H9 (cell line): ENCODE data around the gene SOX13. TPM values are rescaled to one million over a fixed set of nuclear protein-coding genes. Genes with fewer than 3 reads are reported as not detected.
"Not testable (repeated sequence)": the region's sequence is repeated elsewhere in the genome, so short reads cannot be mapped to it uniquely, and the experiment has no call there.

ENCODE experiments used
- DNase-seq: peaks from one replicate; pipeline ENCODE4 v3.0.0-alpha.2; 2017
- H2AFZ ChIP-seq: one replicate; pipeline ENCODE4 v1.6.1; 2013; ENCODE audit warnings: mild to moderate bottlenecking, low read length, control low read depth, moderate library complexity
- H2AK5ac ChIP-seq: 2 replicates; pipeline ENCODE4 v1.6.1; 2013; ENCODE audit warnings: low read length, control low read depth, mixed read lengths; ENCODE audit not compliant: insufficient read length
- H2BK120ac ChIP-seq: one replicate; pipeline ENCODE4 v1.6.1; 2013; ENCODE audit warnings: low read depth, mild to moderate bottlenecking, low read length, control low read depth, inconsistent platforms; ENCODE audit not compliant: poor library complexity, severe bottlenecking
- H2BK12ac ChIP-seq: 2 replicates; pipeline ENCODE4 v1.6.1; 2013; ENCODE audit warnings: low read length, control low read depth, mixed read lengths, low read depth; ENCODE audit not compliant: insufficient read length
- H2BK15ac ChIP-seq: 2 replicates; pipeline ENCODE4 v1.6.1; 2013; ENCODE audit warnings: low read depth, low read length, control low read depth
- H2BK20ac ChIP-seq: one replicate; pipeline ENCODE4 v1.6.1; 2013; ENCODE audit warnings: low read depth, mild to moderate bottlenecking, low read length, control low read depth, inconsistent platforms; ENCODE audit not compliant: poor library complexity, severe bottlenecking
- H2BK5ac ChIP-seq: 2 replicates; pipeline ENCODE4 v1.6.1; 2013; ENCODE audit warnings: low read length, control low read depth, mixed read lengths; ENCODE audit not compliant: insufficient read length
- H3K14ac ChIP-seq: 2 replicates; pipeline ENCODE4 v1.6.1; 2013; ENCODE audit warnings: low read length, control low read depth; ENCODE audit not compliant: insufficient read depth
- H3K18ac ChIP-seq: 2 replicates; pipeline ENCODE4 v1.6.1; 2013; ENCODE audit warnings: low read depth, mild to moderate bottlenecking, mixed read lengths, low read length, control low read depth; ENCODE audit not compliant: insufficient read length
- H3K23ac ChIP-seq: 2 replicates; pipeline ENCODE4 v1.6.1; 2013; ENCODE audit warnings: low read length, control low read depth, mixed read lengths, low read depth; ENCODE audit not compliant: insufficient read length
- H3K23me2 ChIP-seq: 2 replicates; pipeline ENCODE4 v1.6.1; 2013; ENCODE audit warnings: low read depth, mild to moderate bottlenecking, mixed read lengths, low read length, control low read depth; ENCODE audit not compliant: insufficient read length, poor library complexity, severe bottlenecking
- H3K27ac ChIP-seq: 2 replicates; pipeline ENCODE4 v1.5.1; 2013; ENCODE audit warnings: low read length, control low read depth, mixed read lengths, low read depth; ENCODE audit not compliant: insufficient read length
- H3K27me3 ChIP-seq: 2 replicates; pipeline ENCODE4 v1.6.1; 2013; ENCODE audit warnings: low read length, control low read depth, inconsistent platforms; ENCODE audit not compliant: insufficient read depth
- H3K4ac ChIP-seq: 2 replicates; pipeline ENCODE4 v1.6.1; 2013; ENCODE audit warnings: low read depth, mild to moderate bottlenecking, control low read depth, inconsistent platforms, low read length, moderate library complexity
- H3K4me1 ChIP-seq: 2 replicates; pipeline ENCODE4 v1.6.1; 2013; ENCODE audit warnings: low read length, control low read depth, inconsistent platforms; ENCODE audit not compliant: insufficient read depth
- H3K4me2 ChIP-seq: 2 replicates; pipeline ENCODE4 v1.6.1; 2013; ENCODE audit warnings: low read length, control low read depth, mixed read lengths; ENCODE audit not compliant: insufficient read length, insufficient read depth
- H3K56ac ChIP-seq: 2 replicates; pipeline ENCODE4 v1.6.1; 2013; ENCODE audit warnings: low read depth, mild to moderate bottlenecking, mixed read lengths, low read length, control low read depth; ENCODE audit not compliant: insufficient read length
- H3K79me1 ChIP-seq: 2 replicates; pipeline ENCODE4 v1.6.1; 2013; ENCODE audit warnings: low read depth, mild to moderate bottlenecking, moderate library complexity, low read length, control low read depth, inconsistent platforms; ENCODE audit not compliant: insufficient read depth, poor library complexity, severe bottlenecking
- H3K79me2 ChIP-seq: 2 replicates; pipeline ENCODE4 v1.6.1; 2013; ENCODE audit warnings: low read length, control low read depth, inconsistent platforms; ENCODE audit not compliant: insufficient read depth
- H3K9ac ChIP-seq: 2 replicates; pipeline ENCODE4 v1.6.1; 2013; ENCODE audit warnings: low read length, control low read depth, mixed read lengths; ENCODE audit not compliant: insufficient read length; ENCODE audit errors: extremely low read depth
- H3K9me3 ChIP-seq: one replicate; pipeline ENCODE4 v1.6.1; 2013; ENCODE audit warnings: low read depth, low read length, inconsistent platforms; ENCODE audit not compliant: control insufficient read depth
- H3T11ph ChIP-seq: one replicate; pipeline ENCODE4 v1.6.1; 2013; ENCODE audit warnings: mild to moderate bottlenecking, low read length, control low read depth, inconsistent platforms
- H4K20me1 ChIP-seq: one replicate; pipeline ENCODE4 v1.6.1; 2013; ENCODE audit not compliant: control insufficient read depth, insufficient read length, insufficient read depth
- H4K5ac ChIP-seq: 2 replicates; pipeline ENCODE4 v1.6.1; 2013; ENCODE audit warnings: low read depth, mild to moderate bottlenecking, mixed read lengths, low read length, control low read depth; ENCODE audit not compliant: insufficient read length
- H4K8ac ChIP-seq: replicated peaks from 2 replicates; pipeline ENCODE4 v1.6.1; 2013; ENCODE audit warnings: low read length, control low read depth, mixed read lengths, low read depth; ENCODE audit not compliant: insufficient read length
- H4K91ac ChIP-seq: 2 replicates; pipeline ENCODE4 v1.6.1; 2013; ENCODE audit warnings: low read depth, mild to moderate bottlenecking, moderate library complexity, mixed read lengths, low read length, control low read depth; ENCODE audit not compliant: insufficient read length
- H3K27ac Mint-ChIP-seq, 3 experiments: 2 replicates in 2 of 3; 3 replicates in 1 of 3; pipeline ENCODE4 v1.8.0; 2020 to 2021; ENCODE audit warnings: mixed read lengths in 3 of 3, mild to moderate bottlenecking in 1 of 3, moderate library complexity in 1 of 3
- H3K27me3 Mint-ChIP-seq: 2 replicates; pipeline ENCODE4 v1.8.0; 2021; ENCODE audit warnings: low read depth, mild to moderate bottlenecking, moderate library complexity, mixed read lengths
- H3K36me3 Mint-ChIP-seq, 3 experiments: 2 replicates in 2 of 3; 3 replicates in 1 of 3; pipeline ENCODE4 v1.8.0; 2020 to 2021; ENCODE audit warnings: low read depth in 3 of 3, mixed read lengths in 3 of 3; ENCODE audit not compliant: insufficient read depth in 1 of 3
- H3K4me1 Mint-ChIP-seq, 2 experiments: 2 replicates each; pipeline ENCODE4 v1.8.0; 2020; ENCODE audit warnings: mixed read lengths in 2 of 2
- H3K4me3 Mint-ChIP-seq, 2 experiments: 2 replicates in 1 of 2; 3 replicates in 1 of 2; pipeline ENCODE4 v1.8.0; 2020 to 2021; ENCODE audit warnings: mild to moderate bottlenecking in 2 of 2, mixed read lengths in 2 of 2, moderate library complexity in 1 of 2
- H3K9me3 Mint-ChIP-seq, 2 experiments: 2 replicates in 1 of 2; 3 replicates in 1 of 2; pipeline ENCODE4 v1.8.0; 2020; ENCODE audit warnings: mild to moderate bottlenecking in 2 of 2, mixed read lengths in 2 of 2, moderate library complexity in 1 of 2
- CTCF ChIP-seq: fragments of 200-600 bp; sonication (generic); conservative IDR thresholded peaks from 3 replicates; pipeline ENCODE4 v1.8.0; 2021; ENCODE audit warnings: antibody characterized with exemption, mild to moderate bottlenecking
- WGBS: extraction: QIAGEN DNeasy Blood & Tissue Kit; methylation state at CpG from one replicate; pipeline ENCODE4 v1.1.7; 2013; ENCODE audit warnings: missing lambda C conversion rate, low lambda C conversion rate, mixed read lengths; ENCODE audit not compliant: insufficient read length; ENCODE audit errors: extremely low coverage; 5-methylcytosine and 5-hydroxymethylcytosine counted together
- total RNA-seq: library from RNA; stranded (reverse); gene quantifications from 2 replicates; pipeline ENCODE4 v1.2.1, GENCODE V29; 2021

SOX13 gene
- total RNA-seq, 1 experiment from 2014 or later: 120 TPM

DNA sequence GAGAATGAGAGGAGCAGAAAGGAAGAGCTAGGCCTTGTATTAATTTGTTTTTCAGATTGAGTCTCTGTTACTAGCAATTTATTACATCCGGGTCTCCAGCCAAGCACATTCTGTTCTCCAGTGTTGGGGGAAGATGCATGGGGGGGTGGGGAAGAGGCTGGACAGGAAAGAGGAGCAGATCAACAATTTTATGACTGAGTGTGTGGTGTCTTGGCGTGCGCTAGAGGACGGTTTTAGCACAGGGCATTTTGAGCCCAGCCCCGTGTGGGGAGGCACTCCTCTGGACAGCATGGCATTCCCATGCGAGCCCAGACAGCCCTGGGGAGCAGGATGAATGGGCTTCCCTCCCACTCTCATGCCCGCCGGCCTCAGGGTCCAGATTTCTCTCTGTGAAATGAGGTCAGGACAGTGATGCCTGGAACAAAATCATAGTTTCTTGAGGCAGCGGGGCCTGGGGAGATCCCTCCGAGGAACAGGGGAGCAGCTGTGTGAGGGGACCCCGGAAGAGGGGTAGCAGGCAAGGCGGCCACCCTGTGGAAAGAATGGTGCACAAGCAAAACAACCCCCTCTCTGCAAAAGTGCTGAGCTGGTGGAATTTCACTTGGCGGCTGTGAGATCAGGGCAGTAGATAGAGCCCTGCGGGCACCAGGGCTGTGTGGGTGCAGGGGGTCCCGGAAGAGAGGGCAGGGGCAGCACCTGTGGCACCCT lies 16.3 kb downstream of the SOX13 start:
- TF ChIP-seq CTCF: 0 out of 3 replicates have a peak, but pooled peaks have one; percentile 10
- H3K9me3 ChIP-seq: no peaks in the 10 kb centered on the region
- no peak overlapping the region for H3K56ac ChIP-seq
- H3K79me2 ChIP-seq: peaks cover 79% of the 10 kb centered on the region
- no peak for DNase-seq
- H3K14ac ChIP-seq: no peak overlapping the region
- H3K4me1 Mint-ChIP-seq: peaks cover 85 to 93% of the 10 kb centered on the region in 2 experiments
- peaks cover 42% of the 10 kb centered on the region for H3K4me1 ChIP-seq
- H3K9ac ChIP-seq: no peak overlapping the region
- peaks cover 5 to 9% (median 8%) of the 10 kb centered on the region in 3 experiments; a peak in 6 of 7 replicates for H3K36me3 Mint-ChIP-seq
- peaks cover 4% of the 10 kb centered on the region for H4K20me1 ChIP-seq
- H3K4me2 ChIP-seq: no peak overlapping the region
- no peak overlapping the region for H2BK12ac ChIP-seq
- no peaks in the 10 kb centered on the region for H3K23me2 ChIP-seq
- H2BK20ac ChIP-seq: no peak overlapping the region
- H3T11ph ChIP-seq: no peak overlapping the region
- H3K79me1 ChIP-seq: no peaks in the 10 kb centered on the region
- H3K4me3 Mint-ChIP-seq: peak overlapping the region in 1 of 2 experiments; percentile 61; a peak in 2 of 5 replicates
- no peak overlapping the region for H2BK5ac ChIP-seq
- no peak overlapping the region for H3K18ac ChIP-seq
- peak overlapping the region; percentile 61 to 88 (median 75) for H3K27ac Mint-ChIP-seq
- WGBS: no CpG with 5 or more reads among the region's 15 CpGs
- no peaks in the 10 kb centered on the region for H3K9me3 Mint-ChIP-seq
- H2BK120ac ChIP-seq: no peak overlapping the region
- no peak overlapping the region for H2AK5ac ChIP-seq
- H2BK15ac ChIP-seq: no peak overlapping the region
- no peak overlapping the region for H4K91ac ChIP-seq
- no peak overlapping the region for H2AFZ ChIP-seq
- H3K27me3 Mint-ChIP-seq: no peaks in the 10 kb centered on the region; the same call in 1 of the 2 replicates
- no peak overlapping the region for H4K8ac ChIP-seq
- H4K5ac ChIP-seq: no peak overlapping the region
- H3K23ac ChIP-seq: no peak overlapping the region
- H3K27ac ChIP-seq: no peak overlapping the region
- H3K27me3 ChIP-seq: no peaks in the 10 kb centered on the region
- H3K4ac ChIP-seq: no peak overlapping the region

DNA sequence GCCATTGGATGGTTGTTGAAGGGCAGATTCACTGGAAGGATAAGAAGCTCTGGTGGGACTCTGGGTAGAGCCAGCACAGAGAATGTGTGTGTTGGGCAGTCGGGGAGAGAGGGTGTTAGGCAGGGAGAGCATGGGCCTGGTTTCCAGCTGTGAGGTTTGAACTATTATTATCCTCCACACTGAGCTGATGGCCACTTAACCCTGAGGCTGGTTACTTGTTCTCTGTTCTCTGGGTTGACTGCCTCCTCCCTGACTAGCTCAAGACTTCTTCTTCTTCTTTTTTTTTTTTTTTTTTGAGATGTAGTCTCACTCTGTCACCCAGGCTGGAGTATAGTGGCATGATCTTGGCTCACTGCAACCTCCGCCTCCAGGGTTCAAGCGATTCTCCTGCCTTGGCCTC lies 17.2 kb downstream of the SOX13 start:
- H3K23ac ChIP-seq, H3K27me3 Mint-ChIP-seq, H3K18ac ChIP-seq, H2BK15ac ChIP-seq, H3K9ac ChIP-seq, H3K36me3 Mint-ChIP-seq, H4K5ac ChIP-seq, H3K4me3 Mint-ChIP-seq, H4K8ac ChIP-seq, H3K56ac ChIP-seq, H3K23me2 ChIP-seq, H3K9me3 ChIP-seq, H2BK12ac ChIP-seq, H3K14ac ChIP-seq, DNase-seq, H2BK120ac ChIP-seq, H3K27me3 ChIP-seq, H3K4ac ChIP-seq, H3K27ac ChIP-seq, H3K79me1 ChIP-seq, H2BK20ac ChIP-seq, H2AFZ ChIP-seq, H2AK5ac ChIP-seq, H2BK5ac ChIP-seq, H3K4me2 ChIP-seq, H4K91ac ChIP-seq, H3K9me3 Mint-ChIP-seq, H4K20me1 ChIP-seq, H3T11ph ChIP-seq: not testable (repeated sequence)
- no CpG with 5 or more reads among the region's 3 CpGs for WGBS
- Mint-ChIP-seq H3K4me1 (peaks cover 85 to 93% of the 10 kb centered on the region in 2 experiments), H3K27ac (peak overlapping the region in 2 of 3 experiments; percentile 29 to 57; a peak in 2 of 7 replicates)
- Histone ChIP-seq H3K79me2 (peaks cover 82% of the 10 kb centered on the region), H3K4me1 (peaks cover 43% of the 10 kb centered on the region)
